HG03060 (cell line): ENCODE data around the gene RHPN2.
"Not testable (repeated sequence)": the region's sequence is repeated elsewhere in the genome, so short reads cannot be mapped to it uniquely, and the experiment has no call there.

Experiments used
- ATAC-seq: cut with Tn5 transposase; IDR thresholded peaks from one replicate; pipeline ENCODE4 v1.9.1; 2021; ENCODE audit warnings: low read depth, moderate number of reproducible peaks; ENCODE audit not compliant: unreplicated experiment

The RHPN2 gene

DNA sequence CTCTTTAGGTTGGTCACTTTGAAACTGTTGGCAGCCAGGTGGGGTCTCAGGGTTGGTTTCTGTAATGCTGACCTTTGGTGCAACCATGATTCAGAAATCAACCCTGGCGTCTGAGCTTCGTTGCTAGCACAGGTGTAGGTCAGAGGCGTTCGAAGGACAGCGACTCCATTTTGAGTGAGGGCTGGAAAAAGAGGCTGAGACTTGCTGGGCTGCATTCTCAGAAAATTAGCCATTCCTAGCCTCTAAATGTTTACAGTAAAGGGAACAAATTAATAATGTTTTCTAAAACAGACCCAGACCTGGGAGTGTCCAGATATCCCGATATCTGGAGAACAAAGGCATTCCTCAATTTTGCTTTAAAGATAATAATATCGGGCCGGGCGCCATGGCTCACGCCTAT is 29.2 kb downstream of the RHPN2 start:
- ATAC-seq = no peak

DNA sequence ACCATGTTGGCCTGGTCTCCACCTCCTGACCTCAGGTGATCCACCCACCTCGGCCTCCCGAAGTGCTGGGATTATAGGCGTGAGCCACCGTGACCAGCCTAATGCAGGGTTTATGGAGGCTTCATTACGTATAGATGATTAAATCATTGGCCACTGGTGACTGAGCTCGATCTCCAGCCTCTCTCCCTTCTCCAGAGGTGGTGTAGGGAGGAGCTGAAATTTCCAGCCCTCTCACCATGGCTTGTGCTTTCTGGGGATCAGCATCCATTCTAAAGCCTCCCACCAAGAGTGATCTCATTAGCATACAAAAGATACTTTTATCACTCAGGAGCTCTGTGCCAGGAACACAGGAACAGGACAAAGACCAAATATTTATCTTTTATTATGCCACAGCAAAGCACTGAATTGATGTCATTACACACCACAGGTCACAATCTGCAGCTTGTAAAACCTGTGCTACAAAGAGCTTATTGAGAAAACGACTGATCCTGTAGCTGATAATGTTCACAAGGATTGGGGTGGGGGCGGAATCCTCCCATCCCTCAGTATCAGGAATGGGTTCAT is 32.4 kb downstream of the RHPN2 start:
- ATAC-seq = no peak

DNA sequence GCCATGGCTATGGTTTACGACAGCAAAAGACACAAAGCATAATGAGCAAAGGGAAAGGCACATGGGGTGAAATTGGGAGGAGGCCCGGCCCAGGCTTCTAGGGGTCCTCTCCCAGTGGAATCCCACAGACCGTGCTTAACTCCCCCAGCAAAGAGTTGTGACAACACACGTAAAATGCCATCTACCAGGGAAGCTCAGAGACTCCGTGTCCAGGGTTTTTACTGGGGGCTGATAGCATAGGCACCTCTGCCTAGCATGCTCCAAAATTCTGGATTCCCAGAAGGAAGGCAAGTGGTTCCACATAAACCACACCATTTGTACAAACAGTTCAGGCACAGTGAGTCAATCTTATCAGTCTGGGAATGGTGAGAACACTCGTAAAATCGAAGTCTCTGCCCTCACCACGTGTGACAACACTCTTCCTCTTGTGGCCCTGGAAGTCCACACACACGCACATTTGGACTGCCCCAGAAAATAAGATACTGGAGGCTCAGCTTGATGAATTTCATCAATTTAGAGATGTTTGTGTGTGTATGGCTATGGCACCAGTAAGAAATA is 34.9 kb downstream of the RHPN2 start:
- no peak for ATAC-seq

DNA sequence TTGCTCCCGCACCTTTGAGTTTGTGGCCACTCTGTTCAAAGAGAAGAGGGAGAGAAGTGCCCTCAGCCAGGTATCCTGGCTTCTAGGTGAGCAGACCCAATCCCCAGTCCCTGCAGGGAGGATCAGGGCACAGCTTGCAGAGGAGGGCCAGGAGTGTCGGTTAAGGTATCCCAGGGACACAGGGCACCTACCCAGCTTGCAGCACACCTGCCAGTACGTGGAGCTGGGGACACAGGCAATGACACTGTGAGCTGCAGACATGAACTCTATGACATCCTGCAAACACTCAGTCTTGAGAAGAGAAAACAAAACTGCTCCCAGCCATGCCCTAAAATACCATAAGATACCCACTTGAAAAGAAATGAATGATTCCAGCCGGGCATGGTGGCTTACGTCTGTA is 38.1 kb downstream of the RHPN2 start:
- not testable (repeated sequence) for ATAC-seq

DNA sequence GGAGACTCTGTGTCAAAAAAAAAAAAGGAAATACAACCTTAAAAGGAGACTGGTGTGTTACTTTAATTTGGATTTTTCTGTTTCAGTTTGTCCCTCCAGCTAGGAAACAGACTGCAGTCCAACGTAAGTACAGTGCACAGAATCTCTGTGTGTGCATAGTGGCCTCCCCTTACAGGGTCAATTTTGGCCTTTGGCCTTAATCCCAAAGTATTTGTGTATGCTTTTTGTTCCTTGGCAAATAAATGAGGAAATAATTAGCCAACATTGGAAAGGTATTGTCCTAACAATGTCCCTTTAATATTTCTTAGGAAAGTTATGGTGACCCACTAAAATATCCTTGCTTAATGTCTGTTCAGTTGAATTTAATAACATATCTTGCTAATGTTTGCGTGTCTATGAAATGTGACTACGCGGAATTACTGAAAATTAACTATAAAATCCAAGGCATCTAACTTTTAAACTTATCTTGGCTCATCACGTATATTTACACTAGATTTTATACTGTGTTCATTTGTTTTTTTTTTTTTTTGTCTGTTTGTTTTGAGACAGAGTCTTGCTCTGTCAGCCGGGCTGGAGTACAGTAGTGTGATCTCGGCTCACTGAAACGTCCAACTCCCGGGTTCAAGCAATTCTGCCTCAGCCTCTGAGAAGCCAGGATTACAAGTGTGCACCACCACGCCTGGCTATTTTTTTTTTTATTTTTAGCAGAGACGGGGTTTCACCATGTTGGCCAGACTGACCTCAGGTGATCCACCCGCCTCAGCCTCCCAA is 39.0 kb downstream of the RHPN2 start:
- not testable (repeated sequence) for ATAC-seq

DNA sequence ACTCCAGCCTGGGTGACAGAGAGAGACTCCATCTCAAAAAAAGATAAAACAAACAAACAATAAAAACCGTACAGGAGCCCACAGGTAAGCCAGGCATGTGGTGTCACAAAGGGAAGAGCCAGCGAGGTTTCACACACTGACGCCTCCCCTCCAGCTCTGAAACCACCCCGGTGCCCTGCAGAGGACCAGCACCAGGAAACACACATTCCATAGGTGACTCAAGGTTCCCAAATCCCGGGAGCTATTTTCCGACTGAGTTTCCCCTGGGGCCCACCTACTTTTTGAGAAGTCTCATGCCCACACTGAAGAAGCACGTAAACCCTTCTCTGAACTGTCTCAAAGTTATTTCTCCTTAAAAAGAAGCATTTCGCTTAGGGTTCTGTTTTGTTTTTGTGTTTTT is 40.3 kb downstream of the RHPN2 start:
- ATAC-seq = no peak

DNA sequence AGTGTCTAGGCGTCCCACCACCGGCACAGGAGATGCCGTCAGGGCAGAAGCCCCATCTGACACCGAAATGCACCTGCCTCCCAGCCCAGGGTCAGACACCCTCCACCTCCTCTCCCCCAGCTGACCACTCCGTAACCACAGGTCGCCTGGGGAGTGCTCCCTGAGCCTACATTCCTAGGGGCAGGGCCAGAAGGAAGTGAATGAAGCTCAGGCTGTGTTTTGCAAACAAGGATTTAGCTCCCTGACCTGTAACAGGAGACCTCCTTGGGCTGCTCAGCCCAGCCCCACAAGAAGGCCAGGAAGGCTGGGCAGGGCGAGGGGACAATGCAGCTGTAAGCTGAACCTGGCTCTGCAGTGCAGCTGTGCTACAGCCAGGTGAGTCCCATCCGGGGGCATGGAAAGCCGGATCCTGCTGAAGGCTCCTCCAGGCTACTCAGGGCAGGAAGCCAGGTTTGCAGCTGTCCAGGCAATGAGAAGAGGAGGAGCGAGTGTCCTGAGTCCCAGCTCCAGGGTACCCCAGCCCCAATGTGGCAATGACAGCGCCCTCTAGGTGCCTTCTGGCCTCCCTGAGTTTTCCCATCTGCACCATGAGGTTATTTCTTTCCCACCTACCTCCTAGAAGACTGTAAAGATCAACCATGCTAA is 42.1 kb downstream of the RHPN2 start:
- no peak for ATAC-seq

DNA sequence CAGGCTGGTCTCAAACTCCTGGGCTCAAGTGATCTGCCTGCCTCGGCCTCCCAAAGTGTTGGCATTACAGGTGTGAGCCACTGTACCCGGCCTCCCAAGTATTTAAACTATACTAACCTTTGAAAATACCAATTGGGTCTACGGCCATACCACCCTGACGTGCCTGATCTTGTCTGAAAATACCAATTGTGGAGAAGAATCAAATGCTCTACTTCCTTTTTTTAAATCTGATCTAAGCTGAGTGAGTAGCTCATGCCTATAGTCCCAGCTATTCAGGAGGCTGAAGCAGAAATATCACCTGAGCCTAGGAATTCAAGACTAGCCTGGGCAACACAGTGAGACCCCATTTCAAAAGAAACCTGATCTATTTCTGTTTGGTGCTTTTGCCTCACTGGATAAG is 53.8 kb downstream of the RHPN2 start:
- not testable (repeated sequence) for ATAC-seq

DNA sequence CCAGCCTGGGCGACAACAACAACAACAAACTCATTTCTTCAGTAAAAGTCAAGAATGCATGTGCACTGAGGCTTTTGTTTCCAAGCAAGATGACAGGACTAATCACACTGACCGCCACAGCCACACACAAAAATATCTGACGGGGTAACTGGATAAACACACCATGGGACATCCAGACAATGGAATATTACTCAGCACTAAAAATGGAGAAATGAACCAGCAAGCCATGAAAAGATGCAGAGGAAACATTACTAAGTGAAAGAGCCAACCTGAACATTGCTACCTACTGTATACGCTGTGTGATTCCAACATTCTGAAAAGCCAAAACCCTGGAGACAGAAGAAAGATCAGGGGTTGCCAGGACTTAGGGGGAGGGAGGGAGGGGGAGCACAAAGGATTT is 56.0 kb downstream of the RHPN2 start:
- no peak for ATAC-seq

DNA sequence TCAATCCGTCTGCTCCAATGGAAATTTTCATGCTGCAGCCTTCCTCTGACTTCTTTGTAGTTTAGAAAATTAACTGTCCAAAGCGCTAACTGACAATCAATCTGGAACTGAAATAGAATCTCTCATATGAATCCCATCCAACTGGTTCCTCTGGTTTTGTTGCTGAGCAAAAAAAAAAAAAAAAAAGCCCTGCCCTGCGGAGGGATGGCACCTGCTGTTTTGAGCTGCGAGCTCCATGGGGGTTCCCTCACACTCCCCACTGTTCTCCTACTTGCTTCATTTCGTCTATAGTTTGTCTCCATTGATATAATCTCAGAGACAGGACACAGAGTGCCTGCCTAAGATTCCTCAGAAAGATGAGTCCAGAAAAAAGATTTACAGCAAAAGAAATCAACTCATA is 59.2 kb downstream of the RHPN2 start:
- ATAC-seq = no peak

DNA sequence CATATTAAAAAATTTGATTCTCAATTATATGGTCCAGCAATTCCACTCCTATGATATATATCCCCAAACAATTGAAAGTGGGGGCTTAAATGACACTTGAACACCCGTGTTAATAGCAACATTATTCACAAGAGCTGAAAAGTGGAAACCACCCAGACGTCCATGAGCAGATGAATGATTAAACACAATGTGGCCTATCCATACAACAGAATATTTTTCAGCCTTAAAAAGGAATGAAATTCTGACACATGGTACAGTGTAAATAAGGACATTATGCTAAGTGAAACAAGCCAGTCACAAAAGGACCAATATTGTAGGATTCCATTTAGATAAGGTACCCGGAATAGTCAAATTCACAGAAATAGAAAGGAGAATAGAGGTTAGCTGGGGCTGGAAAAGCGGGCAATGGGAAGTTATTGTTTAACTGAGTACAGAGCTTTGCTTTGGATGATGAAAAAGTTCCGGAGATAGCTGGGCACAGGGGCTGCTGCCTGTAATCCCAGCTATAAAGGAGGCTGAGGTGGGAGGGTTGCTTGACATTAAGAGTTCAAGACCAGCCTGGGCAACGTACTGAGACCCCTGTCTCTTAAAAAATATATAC is 61.2 kb downstream of the RHPN2 start:
- ATAC-seq = not testable (repeated sequence)

DNA sequence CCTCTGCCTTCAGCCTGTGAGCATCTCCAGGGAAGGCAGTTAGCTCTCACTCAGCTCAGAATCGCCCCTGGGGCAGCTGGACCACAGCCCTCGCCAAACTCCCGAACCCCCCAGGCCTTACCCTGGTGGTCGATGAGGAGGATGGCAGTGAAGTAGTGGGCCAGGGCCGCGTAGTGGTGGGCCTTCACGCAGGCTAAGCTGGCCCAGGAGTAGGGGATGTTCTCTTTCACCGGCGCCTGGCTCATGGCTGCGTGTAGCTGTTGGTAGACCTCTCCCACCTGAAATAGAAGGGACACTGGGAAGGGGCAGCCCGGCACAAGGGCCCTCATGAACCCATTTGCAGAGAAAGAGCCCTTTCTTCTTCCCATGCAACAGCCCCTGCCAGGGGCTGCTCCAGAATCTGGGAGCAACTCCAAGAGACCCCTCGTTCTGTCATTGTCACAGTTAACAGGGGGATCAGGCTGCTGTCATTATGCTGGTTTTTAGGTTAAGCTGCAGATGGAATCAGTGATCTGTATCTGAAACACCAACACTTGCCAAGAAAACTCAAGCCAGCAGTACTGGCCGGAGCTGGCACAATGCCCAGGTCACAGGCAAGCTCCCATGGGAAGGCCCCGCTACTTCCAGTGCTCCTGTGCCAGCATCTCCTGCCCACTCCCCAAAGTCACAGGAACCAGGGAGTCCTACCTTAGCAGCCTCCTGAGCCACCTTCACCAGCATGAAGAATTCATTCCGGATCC is 62.4 kb downstream of the RHPN2 start:
- ATAC-seq = not testable (repeated sequence)

DNA sequence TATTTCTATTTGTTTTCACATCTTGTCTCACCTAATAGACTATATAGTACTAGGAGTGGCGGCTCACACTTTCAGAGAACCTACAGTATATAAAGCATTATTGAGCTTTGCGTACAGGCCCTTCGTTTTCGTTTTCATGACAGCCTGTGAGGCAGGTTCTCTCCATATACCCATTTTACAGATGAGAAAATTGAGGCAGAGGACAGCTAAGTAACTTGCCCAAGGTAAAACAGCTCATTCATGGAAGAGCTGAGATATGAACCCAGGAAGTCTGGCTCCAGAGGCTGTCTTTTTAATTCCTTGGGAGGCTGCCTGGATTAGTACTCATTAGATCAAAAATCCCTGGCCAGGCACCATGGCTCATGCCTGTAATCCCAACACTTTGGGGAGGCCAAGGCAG is 63.8 kb downstream of the RHPN2 start:
- ATAC-seq = no peak

DNA sequence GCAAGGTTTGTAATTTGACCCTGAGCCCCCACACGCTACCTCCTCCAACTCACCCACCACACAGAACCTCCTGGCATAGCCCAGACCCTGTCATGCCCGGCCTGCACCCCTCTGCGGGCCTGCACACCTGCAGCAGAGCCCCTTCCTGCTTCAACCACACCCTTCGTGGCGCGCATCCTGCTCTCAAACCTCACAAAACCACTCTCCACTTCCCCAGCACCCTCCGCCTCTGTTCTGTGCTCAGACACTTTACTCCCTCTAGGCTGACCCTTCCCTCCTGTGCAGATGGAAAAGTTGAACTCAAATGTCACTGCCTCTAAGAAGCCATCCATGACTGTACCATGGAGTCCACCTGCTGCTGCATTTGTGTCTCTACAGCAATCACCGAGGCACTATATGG is 64.2 kb downstream of the RHPN2 start:
- ATAC-seq = no peak

DNA sequence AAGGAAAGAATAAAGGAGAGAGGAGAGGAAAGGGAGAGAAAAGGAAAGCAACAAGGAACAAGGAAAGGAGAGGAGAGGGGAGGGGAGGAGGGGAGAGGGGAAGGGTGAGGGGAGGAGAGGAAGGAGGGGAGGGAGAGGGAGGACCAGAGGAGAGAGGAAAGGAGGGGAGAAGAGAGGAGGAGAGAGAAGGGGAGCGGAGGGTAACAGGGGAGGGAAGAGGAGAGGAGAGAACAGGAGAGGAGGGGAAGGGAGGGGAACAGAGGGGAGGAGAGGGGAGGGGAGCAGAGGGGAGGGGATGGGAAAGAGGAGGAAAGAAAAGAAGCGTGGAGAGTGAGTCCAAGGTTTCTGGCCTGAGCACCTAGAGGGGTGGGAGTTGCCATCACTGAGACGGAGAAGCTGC is 66.0 kb downstream of the RHPN2 start:
- ATAC-seq = no peak

DNA sequence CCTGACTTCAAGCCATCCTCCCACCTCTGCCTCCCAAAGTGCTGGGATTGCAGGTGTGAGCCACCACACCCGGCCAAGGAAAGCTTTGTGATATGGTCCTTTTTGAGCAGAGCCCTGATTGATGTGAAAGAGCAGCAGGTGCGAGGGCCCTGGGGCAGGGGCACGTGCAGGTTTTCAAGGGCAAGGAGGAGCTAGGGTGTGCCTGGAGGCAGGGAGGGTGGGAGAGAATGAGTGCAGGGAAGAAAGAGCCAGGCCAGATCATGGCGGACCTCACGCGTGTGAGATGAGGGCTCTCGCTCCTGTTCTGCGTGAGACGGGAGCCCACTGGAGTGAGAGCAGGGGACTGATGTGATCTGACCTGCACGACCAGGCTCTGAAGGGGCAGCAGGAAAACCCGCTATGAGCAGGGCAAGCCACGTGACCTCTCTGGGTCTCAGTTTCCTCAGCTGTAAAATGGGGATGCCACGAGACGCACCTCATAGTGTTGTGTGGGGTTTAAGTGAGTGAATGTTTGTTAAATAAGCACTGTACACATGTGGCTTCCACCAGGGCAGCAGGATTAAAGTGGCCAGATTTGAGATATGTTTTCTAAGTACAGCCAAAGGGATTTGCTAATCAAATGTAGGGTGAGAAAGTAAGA is 66.9 kb downstream of the RHPN2 start:
- no peak for ATAC-seq

DNA sequence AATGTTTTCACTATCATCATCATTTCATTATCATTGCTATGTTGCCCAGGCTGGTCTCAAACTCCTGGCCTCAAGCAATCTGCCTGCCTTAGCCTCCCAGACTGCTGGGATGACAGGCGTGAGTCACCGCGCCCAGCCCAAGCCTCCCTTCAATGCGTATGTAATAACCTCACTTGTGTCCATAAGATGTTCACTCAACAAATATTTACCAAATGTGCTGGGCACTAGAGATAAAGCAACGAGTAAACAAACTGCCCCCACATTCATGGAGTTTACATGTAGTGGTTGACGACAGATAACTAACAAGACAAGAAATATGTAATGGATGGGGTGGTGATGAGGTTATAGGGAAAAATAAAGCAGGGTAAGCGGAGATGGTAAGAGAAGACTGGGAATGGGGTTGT is 67.6 kb downstream of the RHPN2 start:
- ATAC-seq = not testable (repeated sequence)

DNA sequence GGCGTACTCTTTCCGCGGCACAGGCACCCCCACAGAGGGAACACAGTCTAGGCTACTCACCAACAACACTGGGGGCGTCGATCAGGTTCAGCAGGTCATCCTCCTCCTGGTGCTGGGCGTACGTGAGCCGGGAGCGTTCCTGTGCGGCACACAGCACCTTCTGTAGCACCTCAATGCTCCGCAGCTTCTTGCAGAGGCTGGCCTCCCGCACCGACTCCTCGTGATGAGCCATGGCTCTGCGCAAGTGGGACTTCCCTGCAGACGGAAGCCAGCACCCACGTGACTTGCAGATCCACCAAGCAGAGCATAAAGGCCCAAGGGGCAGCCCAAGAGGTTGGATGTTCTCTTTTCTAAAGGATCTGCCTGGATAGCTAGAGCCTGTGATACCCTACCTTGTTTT is 68.7 kb downstream of the RHPN2 start:
- ATAC-seq = not testable (repeated sequence)

DNA sequence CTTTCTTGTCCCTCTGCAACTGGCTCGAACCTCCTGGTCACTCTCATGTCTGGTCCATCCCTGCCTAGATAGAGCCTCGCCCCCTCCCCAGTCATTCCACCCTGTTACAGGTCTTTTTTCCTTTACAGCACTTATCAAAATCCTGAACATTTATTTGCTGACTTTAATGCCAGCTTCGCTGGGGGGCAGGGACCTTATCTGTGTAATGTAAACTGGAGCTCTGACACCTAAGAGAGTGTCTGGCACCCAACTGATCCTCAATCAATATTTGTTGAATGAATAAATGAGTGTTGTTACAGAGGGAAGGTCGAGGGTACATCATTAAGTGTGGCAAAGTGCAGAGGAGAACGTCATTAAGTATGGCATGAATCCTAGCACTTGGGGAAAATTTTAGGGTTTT is 76.0 kb downstream of the RHPN2 start:
- ATAC-seq = no peak

DNA sequence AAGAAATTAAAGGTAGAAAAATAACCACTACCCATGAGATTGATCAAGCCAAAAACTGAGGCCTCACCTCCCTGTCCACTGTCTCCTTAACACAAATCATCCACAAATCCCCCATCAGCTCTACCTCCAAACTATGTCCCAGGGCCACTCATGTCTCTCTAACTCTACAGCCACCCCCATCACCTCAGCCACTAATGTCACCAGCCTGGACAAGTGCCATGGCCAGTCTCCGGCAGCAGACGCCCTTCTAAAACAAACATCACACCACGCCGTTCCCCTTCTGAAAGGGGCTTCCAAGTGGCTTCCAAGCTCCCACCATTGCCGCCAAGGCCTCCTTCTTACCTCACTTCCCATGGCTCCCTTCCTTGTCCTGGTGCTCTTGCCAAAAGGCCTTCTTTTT is 76.4 kb downstream of the RHPN2 start:
- not testable (repeated sequence) for ATAC-seq
